ENCODE measurements around the gene TCF7L2.
A peak's percentile ranks its signal among the peaks of the same experiment; 100 is the strongest.

Gene TCF7L2

GRCh38 chr10:113096128-113096996 is 146.3 kb downstream of the TCF7L2 start:
- peaks cover 17 to 31% of the 10 kb centered on the region in 2 experiments for H3K36me3 ChIP-seq (ENCODE audit: control insufficient read depth in 1 of 2, insufficient read depth in 2 of 2, low read depth in 1 of 2, low read length in 2 of 2)
- H3K9me3 ChIP-seq (ENCODE audit: control insufficient read depth, low read length), result no peaks in the 10 kb centered on the region
- H4K91ac ChIP-seq (ENCODE audit: low read length), result peak overlapping the region; percentile 94
- no peaks in the 10 kb centered on the region for H3K27me3 ChIP-seq (ENCODE audit: control insufficient read depth in 1 of 2, insufficient read depth in 1 of 2, low read length in 2 of 2)
- peak overlapping the region in 1 of 2 experiments; percentile 73 for H3K14ac ChIP-seq (ENCODE audit: low read length in 2 of 2)
- peak overlapping the region in 1 of 2 experiments; percentile 71 for H3K4ac ChIP-seq (ENCODE audit: low read depth in 1 of 2, low read length in 2 of 2)
- no peak overlapping the region for H2BK5ac ChIP-seq (ENCODE audit: low read depth, low read length, poor library complexity, severe bottlenecking)
- no peak overlapping the region for H2BK120ac ChIP-seq (ENCODE audit: low read depth, low read length)
- 84% methylated on average over 11 of the region's 11 CpGs for WGBS
- peaks cover 27% of the 10 kb centered on the region for H3K79me1 ChIP-seq (replicated peaks; ENCODE audit: low read length, poor library complexity, severe bottlenecking)
- peak overlapping the region in 1 of 2 experiments; percentile 82 for H2BK12ac ChIP-seq (ENCODE audit: low read length in 2 of 2)
- no peak overlapping the region for H3K27ac ChIP-seq (ENCODE audit: low read length, poor library complexity, severe bottlenecking)
- H3K4me2 ChIP-seq (ENCODE audit: low read length, poor library complexity, severe bottlenecking), result no peak overlapping the region
- H3K4me3 ChIP-seq (ENCODE audit: insufficient read depth in 1 of 2, low read depth in 1 of 2, low read length in 2 of 2), result no peak overlapping the region
- peak overlapping the region; percentile 1 to 87 for H3K18ac ChIP-seq (ENCODE audit: low read depth in 1 of 2, low read length in 2 of 2)
- no peak overlapping the region for H2AFZ ChIP-seq (ENCODE audit: low read depth, low read length)
- H3K23ac ChIP-seq (ENCODE audit: low read length in 2 of 2), result peak overlapping the region in 1 of 2 experiments; percentile 46
- no peak for DNase-seq
- H3K9ac ChIP-seq (ENCODE audit: low read length), result peak overlapping the region; percentile 73
- H4K8ac ChIP-seq (ENCODE audit: low read length), result peak overlapping the region; percentile 10
- no peak overlapping the region for H2BK15ac ChIP-seq (ENCODE audit: low read depth, poor library complexity, severe bottlenecking)
- H3K4me1 ChIP-seq (ENCODE audit: control insufficient read depth, insufficient read depth, low read depth, low read length), result peaks cover 38% of the 10 kb centered on the region
- peak overlapping the region; percentile 31 for H2AK5ac ChIP-seq (ENCODE audit: low read length, severe bottlenecking)

GRCh38 chr10:113097036-113097435 is 147.0 kb downstream of the TCF7L2 start:
- Histone ChIP-seq H3K9me3 (ENCODE audit: control insufficient read depth, low read length) (no peaks in the 10 kb centered on the region), H3K36me3 (ENCODE audit: control insufficient read depth in 1 of 2, insufficient read depth in 2 of 2, low read depth in 1 of 2, low read length in 2 of 2) (peaks cover 12 to 27% of the 10 kb centered on the region in 2 experiments), H3K23ac (ENCODE audit: low read length in 2 of 2) (peak overlapping the region in 1 of 2 experiments; percentile 46), H3K27me3 (ENCODE audit: control insufficient read depth in 1 of 2, insufficient read depth in 1 of 2, low read length in 2 of 2) (no peaks in the 10 kb centered on the region), H4K8ac (ENCODE audit: low read length) (peak overlapping the region; percentile 10), H3K27ac (ENCODE audit: low read length, poor library complexity, severe bottlenecking) (no peak overlapping the region), H3K9ac (ENCODE audit: low read length) (peak overlapping the region; percentile 73), H3K4me2 (ENCODE audit: low read length, poor library complexity, severe bottlenecking) (no peak overlapping the region), H2AK5ac (ENCODE audit: low read length, severe bottlenecking) (peak overlapping the region; percentile 88), H3K4ac (ENCODE audit: low read depth in 1 of 2, low read length in 2 of 2) (peak overlapping the region in 1 of 2 experiments; percentile 71), H3K18ac (ENCODE audit: low read depth in 1 of 2, low read length in 2 of 2) (peak overlapping the region; percentile 1 to 87), H3K79me1 (replicated peaks; ENCODE audit: low read length, poor library complexity, severe bottlenecking) (peaks cover 25% of the 10 kb centered on the region), H3K4me1 (ENCODE audit: control insufficient read depth, insufficient read depth, low read depth, low read length) (peaks cover 35% of the 10 kb centered on the region), H2BK15ac (ENCODE audit: low read depth, poor library complexity, severe bottlenecking) (no peak overlapping the region), H2BK120ac (ENCODE audit: low read depth, low read length) (no peak overlapping the region), H4K91ac (ENCODE audit: low read length) (peak overlapping the region; percentile 94), H2BK12ac (ENCODE audit: low read length in 2 of 2) (peak overlapping the region; percentile 73 to 82), H2AFZ (ENCODE audit: low read depth, low read length) (no peak overlapping the region), H3K4me3 (ENCODE audit: insufficient read depth in 1 of 2, low read depth in 1 of 2, low read length in 2 of 2) (no peak overlapping the region), H3K14ac (ENCODE audit: low read length in 2 of 2) (peak overlapping the region in 1 of 2 experiments; percentile 73), H2BK5ac (ENCODE audit: low read depth, low read length, poor library complexity, severe bottlenecking) (no peak overlapping the region)
- DNase-seq, result no peak
- WGBS, result 89% methylated on average over 6 of the region's 6 CpGs

- Histone ChIP-seq H3K4ac (ENCODE audit: low read depth in 1 of 2, low read length in 2 of 2) (no peak overlapping the region), H3K27ac (ENCODE audit: low read length, poor library complexity, severe bottlenecking) (peak overlapping the region; percentile 31), H3K4me1 (ENCODE audit: control insufficient read depth, insufficient read depth, low read depth, low read length) (peaks cover 29% of the 10 kb centered on the region), H3K4me2 (ENCODE audit: low read length, poor library complexity, severe bottlenecking) (no peak overlapping the region), H3K27me3 (ENCODE audit: control insufficient read depth in 1 of 2, insufficient read depth in 1 of 2, low read length in 2 of 2) (no peaks in the 10 kb centered on the region), H3K9me3 (ENCODE audit: control insufficient read depth, low read length) (no peaks in the 10 kb centered on the region), H3K79me1 (replicated peaks; ENCODE audit: low read length, poor library complexity, severe bottlenecking) (peaks cover 30% of the 10 kb centered on the region), H3K14ac (ENCODE audit: low read length in 2 of 2) (no peak overlapping the region), H2BK12ac (ENCODE audit: low read length in 2 of 2) (peak overlapping the region in 1 of 2 experiments; percentile 67), H2BK120ac (ENCODE audit: low read depth, low read length) (no peak overlapping the region), H3K36me3 (ENCODE audit: control insufficient read depth in 1 of 2, insufficient read depth in 2 of 2, low read depth in 1 of 2, low read length in 2 of 2) (peaks cover 9 to 18% of the 10 kb centered on the region in 2 experiments), H2AK5ac (ENCODE audit: low read length, severe bottlenecking) (no peak overlapping the region), H3K23ac (ENCODE audit: low read length in 2 of 2) (no peak overlapping the region), H4K91ac (ENCODE audit: low read length) (no peak overlapping the region), H2AFZ (ENCODE audit: low read depth, low read length) (no peak overlapping the region), H2BK15ac (ENCODE audit: low read depth, poor library complexity, severe bottlenecking) (no peak overlapping the region), H3K9ac (ENCODE audit: low read length) (peak overlapping the region; percentile 3), H3K18ac (ENCODE audit: low read depth in 1 of 2, low read length in 2 of 2) (peak overlapping the region in 1 of 2 experiments; percentile 55), H4K8ac (ENCODE audit: low read length) (no peak overlapping the region), H3K4me3 (ENCODE audit: insufficient read depth in 1 of 2, low read depth in 1 of 2, low read length in 2 of 2) (no peak overlapping the region), H2BK5ac (ENCODE audit: low read depth, low read length, poor library complexity, severe bottlenecking) (no peak overlapping the region)
- WGBS, result 81% methylated on average over 12 of the region's 13 CpGs
- peak; percentile 35 for DNase-seq
These were observed 149.6 kb downstream of the TCF7L2 start for GRCh38 chr10:113099431-113100183.

- Histone ChIP-seq H2BK5ac (ENCODE audit: low read depth, low read length, poor library complexity, severe bottlenecking) (no peak overlapping the region), H3K23ac (ENCODE audit: low read length in 2 of 2) (no peak overlapping the region), H2AK5ac (ENCODE audit: low read length, severe bottlenecking) (no peak overlapping the region), H3K36me3 (ENCODE audit: control insufficient read depth in 1 of 2, insufficient read depth in 2 of 2, low read depth in 1 of 2, low read length in 2 of 2) (peaks cover 7 to 18% of the 10 kb centered on the region in 2 experiments), H3K79me1 (replicated peaks; ENCODE audit: low read length, poor library complexity, severe bottlenecking) (peaks cover 32% of the 10 kb centered on the region), H4K91ac (ENCODE audit: low read length) (no peak overlapping the region), H2BK12ac (ENCODE audit: low read length in 2 of 2) (no peak overlapping the region), H2AFZ (ENCODE audit: low read depth, low read length) (no peak overlapping the region), H2BK120ac (ENCODE audit: low read depth, low read length) (no peak overlapping the region), H2BK15ac (ENCODE audit: low read depth, poor library complexity, severe bottlenecking) (peak overlapping the region; percentile 26), H3K9ac (ENCODE audit: low read length) (no peak overlapping the region), H3K9me3 (ENCODE audit: control insufficient read depth, low read length) (no peaks in the 10 kb centered on the region), H3K4me2 (ENCODE audit: low read length, poor library complexity, severe bottlenecking) (no peak overlapping the region), H3K14ac (ENCODE audit: low read length in 2 of 2) (no peak overlapping the region), H4K8ac (ENCODE audit: low read length) (no peak overlapping the region), H3K18ac (ENCODE audit: low read depth in 1 of 2, low read length in 2 of 2) (no peak overlapping the region), H3K4ac (ENCODE audit: low read depth in 1 of 2, low read length in 2 of 2) (no peak overlapping the region), H3K27me3 (ENCODE audit: control insufficient read depth in 1 of 2, insufficient read depth in 1 of 2, low read length in 2 of 2) (no peaks in the 10 kb centered on the region), H3K4me1 (ENCODE audit: control insufficient read depth, insufficient read depth, low read depth, low read length) (peaks cover 26% of the 10 kb centered on the region), H3K4me3 (ENCODE audit: insufficient read depth in 1 of 2, low read depth in 1 of 2, low read length in 2 of 2) (no peak overlapping the region), H3K27ac (ENCODE audit: low read length, poor library complexity, severe bottlenecking) (no peak overlapping the region)
- 89% methylated on average over 7 of the region's 7 CpGs for WGBS
- DNase-seq, result no peak
These were observed 150.2 kb downstream of the TCF7L2 start for GRCh38 chr10:113100281-113100680.
